GM12874 (cell line): ENCODE measurements around the gene AHDC1.
A peak's percentile ranks its signal among the peaks of the same experiment; 100 is the strongest.

Source experiments
- CTCF ChIP-seq: IDR thresholded peaks from 2 replicates; pipeline ENCODE4 v1.5.1; 2011; ENCODE audit warnings: low read depth, mild to moderate bottlenecking, control low read depth, low read length, moderate library complexity; ENCODE audit not compliant: insufficient read depth

AHDC1 gene

DNA sequence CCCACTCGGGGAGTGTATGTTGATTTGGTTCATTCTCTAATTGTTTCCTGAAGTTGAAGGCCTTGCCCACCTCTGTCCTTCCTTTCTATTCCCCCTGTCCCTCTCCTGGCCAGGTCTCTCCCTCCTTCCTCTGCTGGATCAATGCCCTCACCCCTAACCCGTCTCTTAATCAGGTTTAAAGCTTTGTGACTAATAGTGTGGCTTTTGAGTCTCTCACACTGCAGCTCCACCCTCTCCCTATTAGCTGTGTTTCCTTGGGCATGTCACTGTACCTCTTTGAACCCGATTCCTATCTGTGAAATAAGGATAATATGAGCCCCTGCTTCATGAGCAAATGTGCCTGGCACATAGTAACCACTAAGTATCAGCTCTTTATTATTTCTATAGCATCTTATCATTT, 20.5 kb downstream of the AHDC1 start:
- no peak for TF ChIP-seq CTCF

GRCh38 chr1:27581823-27582243, 22.1 kb downstream of the AHDC1 start:
- no peak for TF ChIP-seq CTCF

DNA sequence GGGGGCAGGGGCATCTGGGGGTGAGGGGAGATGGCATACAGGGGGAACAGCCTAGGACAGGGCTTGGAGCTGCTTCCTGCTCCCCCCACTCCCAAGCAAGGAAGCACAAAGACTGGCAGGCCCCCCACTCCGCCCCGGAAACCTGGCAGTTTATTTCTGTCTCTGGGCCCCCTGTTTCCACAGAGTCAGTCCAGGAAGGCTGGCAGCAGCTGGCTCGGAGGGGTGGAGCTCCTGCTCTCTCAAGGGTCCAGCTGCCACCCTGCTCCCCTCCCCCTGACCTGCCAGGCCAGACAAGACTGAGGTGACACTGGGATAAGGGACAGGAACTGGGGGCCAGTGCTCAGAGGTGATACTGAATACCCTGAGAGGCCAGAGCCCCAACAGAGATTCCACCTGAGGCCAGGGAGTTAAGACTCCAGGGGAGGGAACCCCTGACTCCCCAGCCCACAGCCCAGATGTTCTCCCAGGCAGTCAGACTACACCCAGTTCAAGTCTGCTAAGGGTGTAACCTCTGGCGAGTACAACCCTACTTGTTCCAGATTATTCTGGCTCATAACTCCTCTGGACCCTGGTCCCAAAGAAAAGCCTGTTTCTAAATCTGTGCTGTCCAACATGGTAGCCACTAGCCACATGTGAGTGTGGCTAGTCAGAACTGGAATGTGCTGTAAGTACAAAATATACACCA, 26.3 kb downstream of the AHDC1 start:
- TF ChIP-seq CTCF = no peak

DNA sequence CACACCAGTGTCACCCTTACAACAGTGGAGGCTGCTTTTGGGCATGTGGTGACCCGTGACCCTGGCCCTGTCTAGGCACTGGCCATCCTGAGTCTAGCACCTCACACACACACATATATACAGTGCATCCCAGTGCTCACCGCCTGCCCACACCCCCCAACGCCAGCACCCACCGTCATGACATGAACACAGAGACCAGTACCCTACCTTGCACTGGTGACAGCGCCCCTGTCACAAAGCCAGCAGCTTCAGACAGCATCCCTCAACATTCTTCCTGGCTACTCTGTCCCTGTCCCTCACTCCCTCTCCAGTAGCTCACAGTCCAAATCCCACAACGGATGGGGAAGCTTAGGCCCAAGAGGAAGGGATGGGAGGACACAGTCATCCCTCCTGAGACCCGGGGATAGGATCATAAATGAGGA, 27.1 kb downstream of the AHDC1 start:
- TF ChIP-seq CTCF = no peak

GRCh38 chr1:27575840-27576331, 28.1 kb downstream of the AHDC1 start:
- peak; percentile 28; the same call in 1 of the 2 replicates for TF ChIP-seq CTCF

GRCh38 chr1:27574871-27575831, 28.8 kb downstream of the AHDC1 start:
- peak; percentile 39 for TF ChIP-seq CTCF
